Neural cell (in vitro differentiated cells): ENCODE measurements around the gene UNKL.

ENCODE experiments used
- CTCF ChIP-seq: fragments of 450-650 bp; IDR thresholded peaks from 2 replicates; pipeline ENCODE4 v1.5.1; 2014; ENCODE audit warnings: antibody characterized with exemption, mild to moderate bottlenecking, moderate library complexity; ENCODE audit not compliant: poor library complexity, severe bottlenecking
- EP300 ChIP-seq: fragments of 450-650 bp; conservative IDR thresholded peaks from 2 replicates; pipeline ENCODE4 v1.6.1; 2014; ENCODE audit warnings: antibody characterized with exemption, mild to moderate bottlenecking, moderate library complexity; ENCODE audit not compliant: poor library complexity, severe bottlenecking
- TAF1 ChIP-seq: IDR thresholded peaks from 2 replicates; pipeline ENCODE4 v1.6.1; 2012; ENCODE audit warnings: low read depth
- TF ChIP-seq, protein P1 (sequence below): IDR thresholded peaks from 2 replicates; pipeline ENCODE4 v1.6.1; 2012; ENCODE audit warnings: borderline replicate concordance

DNA sequence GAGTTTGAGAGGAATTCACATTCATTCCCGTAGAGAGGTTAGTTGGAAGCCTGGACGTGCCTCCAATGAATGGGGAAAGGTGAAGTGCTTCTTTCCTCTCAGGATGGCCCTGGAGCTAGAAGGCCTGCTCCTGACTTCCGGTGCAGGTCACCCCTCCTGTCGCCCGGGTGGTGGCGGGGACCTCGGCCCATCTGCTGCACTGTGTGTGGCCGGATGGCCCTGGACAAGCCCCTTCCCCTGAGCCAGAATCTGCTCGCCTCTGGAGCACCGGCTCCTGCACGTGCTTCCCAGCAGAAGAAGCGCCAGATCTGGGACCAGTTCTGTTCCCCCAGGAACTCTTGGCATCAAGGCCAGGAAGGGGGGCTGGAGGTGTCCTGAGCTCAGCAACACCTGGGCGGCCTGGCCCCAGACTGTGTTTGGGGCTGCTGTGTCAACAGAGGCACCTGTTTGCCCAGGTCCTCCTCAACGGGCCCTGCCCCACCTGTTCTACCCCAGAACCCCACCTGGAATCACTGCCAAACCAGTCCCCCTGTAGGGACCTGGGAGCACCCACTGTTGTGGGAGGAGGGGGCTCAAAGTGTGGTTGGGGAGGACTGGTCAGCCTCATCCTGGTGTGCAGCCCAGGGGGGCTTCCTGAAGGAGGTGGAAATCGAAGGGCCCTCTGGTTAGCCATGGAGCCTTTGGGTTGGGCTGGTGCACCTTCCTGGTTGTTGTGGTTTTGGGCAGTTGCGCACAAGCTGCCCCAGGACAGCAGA is 11.3 kb upstream of the UNKL start:
- TF ChIP-seq CTCF (no peak), TAF1 (no peak), EP300 (no peak)
- TF ChIP-seq, protein P1, sequence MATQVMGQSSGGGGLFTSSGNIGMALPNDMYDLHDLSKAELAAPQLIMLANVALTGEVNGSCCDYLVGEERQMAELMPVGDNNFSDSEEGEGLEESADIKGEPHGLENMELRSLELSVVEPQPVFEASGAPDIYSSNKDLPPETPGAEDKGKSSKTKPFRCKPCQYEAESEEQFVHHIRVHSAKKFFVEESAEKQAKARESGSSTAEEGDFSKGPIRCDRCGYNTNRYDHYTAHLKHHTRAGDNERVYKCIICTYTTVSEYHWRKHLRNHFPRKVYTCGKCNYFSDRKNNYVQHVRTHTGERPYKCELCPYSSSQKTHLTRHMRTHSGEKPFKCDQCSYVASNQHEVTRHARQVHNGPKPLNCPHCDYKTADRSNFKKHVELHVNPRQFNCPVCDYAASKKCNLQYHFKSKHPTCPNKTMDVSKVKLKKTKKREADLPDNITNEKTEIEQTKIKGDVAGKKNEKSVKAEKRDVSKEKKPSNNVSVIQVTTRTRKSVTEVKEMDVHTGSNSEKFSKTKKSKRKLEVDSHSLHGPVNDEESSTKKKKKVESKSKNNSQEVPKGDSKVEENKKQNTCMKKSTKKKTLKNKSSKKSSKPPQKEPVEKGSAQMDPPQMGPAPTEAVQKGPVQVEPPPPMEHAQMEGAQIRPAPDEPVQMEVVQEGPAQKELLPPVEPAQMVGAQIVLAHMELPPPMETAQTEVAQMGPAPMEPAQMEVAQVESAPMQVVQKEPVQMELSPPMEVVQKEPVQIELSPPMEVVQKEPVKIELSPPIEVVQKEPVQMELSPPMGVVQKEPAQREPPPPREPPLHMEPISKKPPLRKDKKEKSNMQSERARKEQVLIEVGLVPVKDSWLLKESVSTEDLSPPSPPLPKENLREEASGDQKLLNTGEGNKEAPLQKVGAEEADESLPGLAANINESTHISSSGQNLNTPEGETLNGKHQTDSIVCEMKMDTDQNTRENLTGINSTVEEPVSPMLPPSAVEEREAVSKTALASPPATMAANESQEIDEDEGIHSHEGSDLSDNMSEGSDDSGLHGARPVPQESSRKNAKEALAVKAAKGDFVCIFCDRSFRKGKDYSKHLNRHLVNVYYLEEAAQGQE: no peak
